Nephron progenitor cell (in vitro differentiated cells): ENCODE measurements around the gene POM121C.
"Not testable (repeated sequence)": the region's sequence is repeated elsewhere in the genome, so short reads cannot be mapped to it uniquely, and the experiment has no call there.

ENCODE experiments used
- DNase-seq: peaks from one replicate; pipeline ENCODE4 v3.0.0; 2021
- H3K27ac Mint-ChIP-seq: 2 replicates; pipeline ENCODE4 v1.8.0; 2021; ENCODE audit warnings: mild to moderate bottlenecking, moderate library complexity, mixed read lengths
- H3K27me3 Mint-ChIP-seq: 2 replicates; pipeline ENCODE4 v1.8.0; 2021; ENCODE audit warnings: mild to moderate bottlenecking, low read depth, mixed read lengths; ENCODE audit not compliant: poor library complexity
- H3K36me3 Mint-ChIP-seq: 2 replicates; pipeline ENCODE4 v1.8.0; 2021; ENCODE audit warnings: low read depth, mixed read lengths
- H3K4me1 Mint-ChIP-seq: 2 replicates; pipeline ENCODE4 v1.8.0; 2021; ENCODE audit warnings: mixed read lengths
- H3K4me3 Mint-ChIP-seq: 2 replicates; pipeline ENCODE4 v1.8.0; 2021; ENCODE audit warnings: mild to moderate bottlenecking, moderate library complexity, mixed read lengths
- H3K9me3 Mint-ChIP-seq: 2 replicates; pipeline ENCODE4 v1.8.0; 2021; ENCODE audit warnings: mild to moderate bottlenecking, moderate library complexity, mixed read lengths
- TF ChIP-seq, protein P1 (sequence below): fragments of 200-600 bp; sonication (generic); IDR thresholded peaks from 2 replicates; pipeline ENCODE4 v1.5.0; 2021; ENCODE audit warnings: antibody characterized with exemption

Gene POM121C

DNA sequence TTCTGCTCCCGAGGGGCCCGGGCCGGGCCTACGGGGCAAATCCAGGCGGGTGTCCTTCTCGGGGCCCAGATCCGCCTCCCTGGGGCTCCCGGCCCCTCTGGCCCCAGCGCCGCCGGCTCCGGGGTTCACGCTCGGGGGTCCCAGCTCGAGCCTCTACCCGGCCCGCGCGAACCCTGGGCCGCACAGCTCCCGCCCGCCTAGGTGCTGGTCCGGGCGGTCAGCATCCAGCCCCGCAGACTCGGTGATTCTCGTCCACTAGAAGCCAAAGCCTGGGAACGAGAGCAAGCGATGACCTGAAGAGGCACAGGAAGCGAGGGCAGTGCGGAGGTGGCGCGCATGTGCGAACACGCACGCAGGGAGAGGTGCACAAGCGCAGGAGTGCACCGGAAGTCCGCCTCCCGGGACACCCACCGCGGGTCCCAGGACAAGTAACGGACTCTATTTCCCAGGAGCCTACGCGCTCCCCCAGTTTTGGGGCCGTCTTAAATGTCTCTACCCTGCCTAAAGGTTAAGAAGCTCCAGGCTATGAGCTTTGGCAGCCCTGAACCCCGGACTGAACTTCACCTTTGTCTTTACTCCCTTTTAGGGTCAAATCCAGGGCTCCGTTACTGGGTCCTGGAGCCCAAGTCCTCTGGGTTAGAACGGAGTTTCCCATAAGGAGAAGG, at the start of gene POM121C:
Gene POM121C (minus strand): TSS at position 321 of the 665 bp plus-strand sequence. CDS start 44,803 bp downstream, outside the sequence.
- not testable (repeated sequence) for H3K27me3 Mint-ChIP-seq, H3K4me1 Mint-ChIP-seq, H3K9me3 Mint-ChIP-seq
- Mint-ChIP-seq H3K27ac (peak within 1 kb of the TSS; percentile 97), H3K36me3 (peaks cover 32% of the 10 kb centered on the region), H3K4me3 (peak within 1 kb of the TSS; percentile 94)
- peak; percentile 85 for DNase-seq

DNA sequence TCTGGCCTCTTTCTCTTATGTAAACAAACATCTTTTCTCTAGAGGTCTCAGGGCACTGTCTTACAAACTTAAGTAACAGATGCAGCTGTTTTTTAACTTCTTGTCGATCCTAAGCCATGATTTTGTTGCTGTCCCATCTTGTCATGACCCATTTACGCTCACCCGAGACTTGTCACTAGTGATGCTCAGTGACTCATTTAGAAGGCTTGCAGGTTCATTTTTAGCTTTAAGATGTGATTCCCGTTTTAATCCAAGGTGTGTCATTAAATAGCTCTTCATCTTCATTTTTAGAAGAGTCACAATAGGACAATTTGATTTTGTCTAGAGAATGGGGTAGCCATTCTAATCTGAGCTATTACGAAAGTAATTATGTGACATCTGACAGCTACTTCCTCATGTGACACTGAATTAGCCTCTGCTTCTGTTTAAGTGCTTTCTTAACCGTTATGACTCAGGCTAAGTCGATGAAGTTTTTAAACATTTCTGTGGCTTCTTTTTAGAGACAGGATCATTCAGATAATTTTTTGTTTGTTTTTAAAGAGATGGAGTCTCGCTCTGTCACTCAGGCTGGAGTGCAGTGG, 48.7 kb upstream of the POM121C start:
- no peak for DNase-seq

DNA sequence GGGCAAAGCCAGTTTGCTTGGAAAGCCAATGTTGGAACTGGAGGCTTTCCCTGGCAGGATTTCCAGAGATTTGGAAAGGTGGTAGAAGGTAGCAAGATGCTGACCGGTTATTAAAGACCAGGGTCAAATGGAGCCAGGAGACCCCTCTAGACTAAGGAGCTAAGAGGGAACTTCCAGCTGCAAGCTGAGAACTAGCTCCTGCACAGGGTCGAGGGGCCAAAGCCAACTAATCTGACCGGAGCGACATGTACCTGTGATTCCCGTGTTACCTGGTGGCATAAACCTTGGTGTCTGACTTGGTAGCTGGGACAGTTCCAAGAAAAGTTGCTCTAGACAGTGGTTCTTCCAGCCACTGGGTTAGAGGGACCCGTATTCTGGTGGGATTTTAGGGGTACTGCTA, 47.8 kb upstream of the POM121C start:
- Mint-ChIP-seq H3K4me1 (peaks cover 11% of the 10 kb centered on the region), H3K4me3 (no peak overlapping the region), H3K27ac (no peak overlapping the region), H3K36me3 (peaks cover 20% of the 10 kb centered on the region), H3K27me3 (peaks cover 2% of the 10 kb centered on the region), H3K9me3 (no peaks in the 10 kb centered on the region)
- no peak for DNase-seq
- TF ChIP-seq, protein P1, sequence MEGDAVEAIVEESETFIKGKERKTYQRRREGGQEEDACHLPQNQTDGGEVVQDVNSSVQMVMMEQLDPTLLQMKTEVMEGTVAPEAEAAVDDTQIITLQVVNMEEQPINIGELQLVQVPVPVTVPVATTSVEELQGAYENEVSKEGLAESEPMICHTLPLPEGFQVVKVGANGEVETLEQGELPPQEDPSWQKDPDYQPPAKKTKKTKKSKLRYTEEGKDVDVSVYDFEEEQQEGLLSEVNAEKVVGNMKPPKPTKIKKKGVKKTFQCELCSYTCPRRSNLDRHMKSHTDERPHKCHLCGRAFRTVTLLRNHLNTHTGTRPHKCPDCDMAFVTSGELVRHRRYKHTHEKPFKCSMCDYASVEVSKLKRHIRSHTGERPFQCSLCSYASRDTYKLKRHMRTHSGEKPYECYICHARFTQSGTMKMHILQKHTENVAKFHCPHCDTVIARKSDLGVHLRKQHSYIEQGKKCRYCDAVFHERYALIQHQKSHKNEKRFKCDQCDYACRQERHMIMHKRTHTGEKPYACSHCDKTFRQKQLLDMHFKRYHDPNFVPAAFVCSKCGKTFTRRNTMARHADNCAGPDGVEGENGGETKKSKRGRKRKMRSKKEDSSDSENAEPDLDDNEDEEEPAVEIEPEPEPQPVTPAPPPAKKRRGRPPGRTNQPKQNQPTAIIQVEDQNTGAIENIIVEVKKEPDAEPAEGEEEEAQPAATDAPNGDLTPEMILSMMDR = no peak

More for the DNA sequence above, 48.7 kb upstream of the POM121C start:
- Mint-ChIP-seq H3K36me3 (peaks cover 29% of the 10 kb centered on the region), H3K4me3 (no peak overlapping the region), H3K4me1 (peaks cover 11% of the 10 kb centered on the region), H3K27me3 (peaks cover 2% of the 10 kb centered on the region), H3K9me3 (no peaks in the 10 kb centered on the region), H3K27ac (peak overlapping the region; percentile 82)
- TF ChIP-seq, protein P1 = no peak

DNA sequence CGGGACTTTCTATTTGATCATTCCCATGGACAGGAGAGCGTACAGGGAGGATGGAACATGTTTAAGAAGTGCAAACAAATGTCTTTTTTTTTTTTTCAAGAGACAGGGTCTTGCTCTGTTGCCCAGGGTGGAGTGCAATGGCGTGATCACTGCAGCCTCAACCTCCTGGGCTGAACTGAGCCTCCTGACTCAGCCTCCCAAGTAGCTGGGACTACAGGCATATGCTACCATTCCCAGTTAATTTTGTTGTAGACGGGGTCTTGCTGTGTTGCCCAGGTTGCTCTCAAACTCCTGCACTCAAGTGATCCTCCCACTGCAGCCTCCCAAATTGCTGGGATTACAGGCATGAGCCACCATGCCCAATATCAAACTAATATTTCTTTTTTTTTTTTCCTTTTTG, 46.5 kb upstream of the POM121C start:
- H3K27me3 Mint-ChIP-seq = peaks cover 2% of the 10 kb centered on the region
- no peak overlapping the region for H3K4me3 Mint-ChIP-seq
- H3K36me3 Mint-ChIP-seq = peaks cover 13% of the 10 kb centered on the region
- no peak for DNase-seq
- H3K9me3 Mint-ChIP-seq = no peaks in the 10 kb centered on the region
- peaks cover 15% of the 10 kb centered on the region for H3K4me1 Mint-ChIP-seq
- TF ChIP-seq, protein P1 = no peak
- H3K27ac Mint-ChIP-seq = no peak overlapping the region

DNA sequence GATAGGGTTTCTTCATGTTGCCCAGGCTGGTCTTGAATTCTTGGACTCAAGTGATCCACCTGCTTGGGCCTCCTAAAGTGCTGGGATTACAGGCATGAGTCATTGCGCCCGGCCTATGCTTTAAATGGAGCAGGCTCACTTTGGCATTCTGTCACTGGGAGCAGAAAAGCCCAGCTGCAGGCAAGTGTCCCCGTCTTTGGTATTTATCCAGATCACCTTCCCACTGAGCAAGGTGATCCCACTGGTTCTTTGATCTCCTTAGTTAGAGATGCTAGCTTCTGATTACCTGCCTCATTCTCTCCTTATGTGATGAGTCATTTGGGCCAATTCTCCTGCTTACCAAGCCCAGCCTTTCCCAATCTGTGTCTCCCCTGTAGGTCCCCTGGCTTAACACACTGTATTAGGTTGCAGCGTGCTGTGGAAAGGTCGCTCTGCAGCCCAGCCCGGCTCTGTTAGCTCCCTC, 45.3 kb upstream of the POM121C start:
- H3K27ac Mint-ChIP-seq = peak overlapping the region; percentile 32
- peaks cover 2% of the 10 kb centered on the region for H3K27me3 Mint-ChIP-seq
- no peak for DNase-seq
- H3K4me3 Mint-ChIP-seq = no peak overlapping the region
- peaks cover 4% of the 10 kb centered on the region for H3K36me3 Mint-ChIP-seq
- no peaks in the 10 kb centered on the region for H3K9me3 Mint-ChIP-seq
- peaks cover 25% of the 10 kb centered on the region for H3K4me1 Mint-ChIP-seq
- TF ChIP-seq, protein P1 = no peak

DNA sequence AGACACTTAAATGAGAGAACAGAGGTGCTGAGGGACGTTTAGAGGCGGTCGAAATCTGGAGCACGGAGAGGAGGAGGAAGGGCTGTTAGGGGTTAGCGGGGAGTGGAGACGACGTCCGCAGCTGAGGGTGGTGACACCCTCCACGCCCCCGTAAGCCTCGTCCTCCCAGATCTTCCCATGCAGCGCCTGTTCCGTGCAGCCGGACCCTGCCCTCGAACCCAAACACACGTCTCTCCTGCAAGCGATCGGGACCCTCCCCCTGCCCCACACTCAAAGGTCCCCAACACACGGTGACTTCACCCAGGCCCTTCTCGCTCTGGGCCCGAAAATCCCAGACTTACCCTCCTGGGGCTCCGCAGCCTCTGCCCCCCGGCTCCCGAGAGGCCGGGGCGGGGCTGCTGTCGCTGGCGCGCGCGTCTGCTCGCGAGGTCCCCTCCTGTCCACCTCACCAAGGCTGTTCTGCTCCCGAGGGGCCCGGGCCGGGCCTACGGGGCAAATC, 41.2 kb upstream of the POM121C start:
- peaks cover 12% of the 10 kb centered on the region for H3K9me3 Mint-ChIP-seq
- DNase-seq = peak; percentile 42
- H3K4me1 Mint-ChIP-seq = peaks cover 28% of the 10 kb centered on the region
- not testable (repeated sequence) for H3K27me3 Mint-ChIP-seq
- H3K4me3 Mint-ChIP-seq = peak overlapping the region; percentile 97
- peak overlapping the region; percentile 97 for H3K27ac Mint-ChIP-seq
- H3K36me3 Mint-ChIP-seq = peaks cover 34% of the 10 kb centered on the region

DNA sequence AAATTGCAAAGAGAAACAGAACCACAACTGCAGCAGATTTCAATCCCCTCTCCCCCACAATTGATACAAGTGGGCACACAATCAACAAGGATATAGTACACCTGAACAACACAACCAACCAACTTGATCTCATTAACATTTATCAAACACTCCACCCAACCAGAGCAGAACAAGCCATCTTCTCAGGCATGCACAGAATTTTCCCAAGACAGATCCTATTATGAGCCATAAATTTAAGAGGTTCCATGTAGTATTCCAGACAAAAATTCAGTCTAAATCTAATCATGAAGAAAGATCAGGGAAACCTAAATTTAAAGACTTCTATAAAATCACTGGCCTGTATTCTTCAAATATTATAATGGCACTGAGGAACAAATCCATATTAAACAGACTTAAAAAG, 35.6 kb upstream of the POM121C start:
- peaks cover 11% of the 10 kb centered on the region for H3K4me1 Mint-ChIP-seq
- not testable (repeated sequence) for DNase-seq, H3K27me3 Mint-ChIP-seq, H3K4me3 Mint-ChIP-seq, H3K27ac Mint-ChIP-seq
- H3K9me3 Mint-ChIP-seq = peaks cover 38% of the 10 kb centered on the region
- peaks cover 75% of the 10 kb centered on the region for H3K36me3 Mint-ChIP-seq

DNA sequence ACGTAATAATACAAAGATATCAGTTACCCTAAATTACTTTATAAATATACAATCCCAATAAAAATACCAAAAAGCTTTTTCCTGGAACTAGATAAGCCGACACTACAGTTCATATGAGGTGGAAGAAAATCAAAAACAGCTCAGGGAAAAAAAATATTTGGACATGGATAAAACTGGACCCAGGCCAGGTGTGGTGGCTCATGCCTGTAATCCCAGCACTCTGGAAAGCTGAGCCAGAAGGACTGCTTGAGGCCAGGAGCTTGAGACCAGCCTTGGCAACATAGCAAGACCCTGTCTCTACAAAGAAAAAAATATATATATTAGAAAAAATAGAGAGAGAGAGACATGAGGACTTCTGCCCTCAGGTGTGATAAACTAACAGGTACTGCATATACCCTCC, 32.7 kb upstream of the POM121C start:
- H3K27ac Mint-ChIP-seq, DNase-seq, H3K4me3 Mint-ChIP-seq, H3K4me1 Mint-ChIP-seq, H3K27me3 Mint-ChIP-seq: not testable (repeated sequence)
- Mint-ChIP-seq H3K9me3 (peaks cover 38% of the 10 kb centered on the region), H3K36me3 (peaks cover 63% of the 10 kb centered on the region)

DNA sequence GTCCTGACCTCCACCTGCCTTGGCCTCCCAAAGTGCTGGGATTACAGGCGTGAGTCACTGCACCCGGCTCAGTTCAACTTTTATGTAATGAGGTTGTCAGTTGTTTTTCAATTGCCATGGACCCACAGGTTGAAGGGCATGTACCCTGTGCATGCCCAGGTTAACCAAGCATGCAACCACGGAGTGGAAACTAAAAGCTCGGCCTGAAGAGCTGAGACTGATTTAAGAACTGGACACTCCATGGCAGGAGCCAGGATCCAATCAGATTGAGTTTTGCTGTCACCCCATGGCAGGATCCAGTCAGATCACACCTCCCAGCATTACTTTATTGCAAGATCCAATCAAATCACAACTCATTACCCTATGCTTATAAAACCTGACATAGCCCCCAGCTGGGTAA, 22.9 kb upstream of the POM121C start:
- not testable (repeated sequence) for DNase-seq, H3K27ac Mint-ChIP-seq, H3K4me3 Mint-ChIP-seq, H3K36me3 Mint-ChIP-seq, H3K4me1 Mint-ChIP-seq, H3K27me3 Mint-ChIP-seq, H3K9me3 Mint-ChIP-seq

DNA sequence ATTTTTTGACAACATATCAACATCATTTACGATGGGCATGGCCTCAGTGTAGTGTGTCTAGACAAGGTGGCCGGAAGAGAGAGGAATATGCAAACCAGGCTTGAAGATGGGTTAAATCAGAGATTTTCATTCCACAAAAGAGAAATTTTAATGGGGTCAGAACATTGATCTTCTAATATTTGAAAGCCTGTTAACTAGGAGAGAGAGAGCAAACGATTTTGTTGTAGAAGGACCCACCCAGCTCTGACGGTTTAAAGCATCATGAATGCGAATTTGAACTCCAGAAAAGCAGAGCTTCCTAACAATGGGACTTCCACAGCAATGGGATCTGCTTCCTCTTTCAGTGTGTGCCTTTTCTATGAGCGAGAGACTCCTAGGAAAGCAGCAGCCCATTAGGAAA, 5.9 kb upstream of the POM121C start, which contains the start of gene SPDYE5:
Gene SPDYE5 (plus strand): TSS at position 301 of the 400 bp plus-strand sequence. CDS start 1,728 bp downstream, outside the sequence.
- not testable (repeated sequence) for H3K27me3 Mint-ChIP-seq, DNase-seq, H3K4me1 Mint-ChIP-seq, H3K36me3 Mint-ChIP-seq, H3K27ac Mint-ChIP-seq, H3K9me3 Mint-ChIP-seq, H3K4me3 Mint-ChIP-seq
